Testis (tissue), 3 donors: Measurements from ENCODE around the gene TIPARP. TPM values are rescaled to one million over a fixed set of nuclear protein-coding genes. Genes with fewer than 3 reads are reported as not detected.
"Not testable (repeated sequence)": the region's sequence is repeated elsewhere in the genome, so short reads cannot be mapped to it uniquely, and the experiment has no call there.

ENCODE experiments used
- DNase-seq: peaks from one replicate; pipeline ENCODE4 v3.0.0-alpha.2; 2019
- H3K27ac ChIP-seq, 2 donors: fragments of 200-600 bp; sonication (generic); one replicate each; pipeline ENCODE4 v1.5.1; 2019
- H3K27me3 ChIP-seq: fragments of 200-600 bp; sonication (generic); one replicate; pipeline ENCODE4 v1.5.1; 2019
- H3K36me3 ChIP-seq: fragments of 200-600 bp; sonication (generic); one replicate; pipeline ENCODE4 v1.5.1; 2017; ENCODE audit warnings: low read depth; ENCODE audit errors: missing control alignments
- H3K4me1 ChIP-seq: fragments of 200-600 bp; sonication (generic); one replicate; pipeline ENCODE4 v1.5.1; 2019
- H3K4me3 ChIP-seq, 2 donors: fragments of 200-600 bp; sonication (generic); one replicate each; pipeline ENCODE4 v1.5.1; 2017 to 2019
- H3K9me3 ChIP-seq: fragments of 200-600 bp; sonication (generic); one replicate; pipeline ENCODE4 v1.5.1; 2017
- CTCF ChIP-seq, 3 experiments: fragments of 450-650 bp in 2 of 3; fragments of 200-600 bp in 1 of 3; sonication (generic) in 1 of 3; IDR thresholded peaks; one replicate each; pipeline ENCODE4 v1.5.1; 2016 to 2019; ENCODE audit warnings: antibody characterized with exemption in 3 of 3, mild to moderate bottlenecking in 2 of 3, moderate library complexity in 1 of 3
- POLR2A ChIP-seq: fragments of 450-650 bp; IDR thresholded peaks from one replicate; pipeline ENCODE4 v1.6.1; 2017; ENCODE audit warnings: antibody characterized with exemption, mild to moderate bottlenecking, moderate library complexity
- WGBS, 2 donors: methylation state at CpG; one replicate each; pipeline ENCODE4 v1.1.5; 2018; 5-methylcytosine and 5-hydroxymethylcytosine counted together
- intact Hi-C: fragments of 100-400 bp; cut with DNase I; formaldehyde crosslinking; loops from one replicate; pipeline ENCODE4 v1.15.1; 2023; ENCODE audit warnings: low total_unique reads
- polyA plus RNA-seq: library from polyadenylated mRNA; stranded (reverse); fragments of 350-450 nt; fragmentation: Illumina TruSeq; extraction: RNeasy Lipid Tissue Mini Kit (QIAGEN cat#74804); gene quantifications from one replicate; pipeline ENCODE4 v1.2.3, GENCODE V29; 2014; ENCODE audit warnings: low read depth, low replicate concordance; ENCODE audit not compliant: insufficient read depth
- total RNA-seq, 2 donors: library from RNA; depleted of rRNA; stranded (reverse); fragments of >200 nt; gene quantifications; one replicate each; pipeline ENCODE4 v1.2.3, GENCODE V29; 2016

The TIPARP gene
- total and polyA plus RNA-seq, 3 donors from 2014 or later, result 67.2 to 115 (median 70.7) TPM

GRCh38 chr3:156707588-156707987 lies 33.2 kb downstream of the TIPARP start:
- Histone ChIP-seq H3K36me3 (no peaks in the 10 kb centered on the region), H3K27me3 (no peaks in the 10 kb centered on the region), H3K4me1 (no peaks in the 10 kb centered on the region), H3K4me3 (no peak overlapping the region), H3K9me3 (no peaks in the 10 kb centered on the region), H3K27ac (no peak overlapping the region)
- WGBS, 2 donors, result 93 to 97% methylated on average over 7 of the region's 7 CpGs
- TF ChIP-seq POLR2A, result no peak
- TF ChIP-seq CTCF (IDR thresholded peaks at IDR 0.05), result no peak
- no peak for DNase-seq
- intact Hi-C loops, result no loop called here

GRCh38 chr3:156710429-156710828 lies 36.0 kb downstream of the TIPARP start:
- Histone ChIP-seq H3K27ac (no peak overlapping the region), H3K36me3 (no peaks in the 10 kb centered on the region), H3K4me1 (no peaks in the 10 kb centered on the region), H3K9me3 (no peaks in the 10 kb centered on the region), H3K4me3 (no peak overlapping the region), H3K27me3 (no peaks in the 10 kb centered on the region)
- intact Hi-C loops, result no loop called here
- TF ChIP-seq POLR2A, result no peak
- TF ChIP-seq CTCF (IDR thresholded peaks at IDR 0.05), result no peak
- 69 to 83% methylated on average over 1 of the region's 1 CpG for WGBS, 2 donors
- DNase-seq, result no peak

GRCh38 chr3:156711113-156711512 lies 36.7 kb downstream of the TIPARP start:
- H3K4me1 ChIP-seq, result no peaks in the 10 kb centered on the region
- no peak overlapping the region for H3K4me3 ChIP-seq
- WGBS, 2 donors, result 86 to 92% methylated on average over 1 of the region's 1 CpG
- H3K27ac ChIP-seq, result no peak overlapping the region
- no peaks in the 10 kb centered on the region for H3K27me3 ChIP-seq
- H3K9me3 ChIP-seq, result no peaks in the 10 kb centered on the region
- no peak for DNase-seq
- intact Hi-C loops, result no loop called here
- H3K36me3 ChIP-seq, result no peaks in the 10 kb centered on the region
- no peak for TF ChIP-seq CTCF (IDR thresholded peaks at IDR 0.05)
- TF ChIP-seq POLR2A, result no peak

DNA sequence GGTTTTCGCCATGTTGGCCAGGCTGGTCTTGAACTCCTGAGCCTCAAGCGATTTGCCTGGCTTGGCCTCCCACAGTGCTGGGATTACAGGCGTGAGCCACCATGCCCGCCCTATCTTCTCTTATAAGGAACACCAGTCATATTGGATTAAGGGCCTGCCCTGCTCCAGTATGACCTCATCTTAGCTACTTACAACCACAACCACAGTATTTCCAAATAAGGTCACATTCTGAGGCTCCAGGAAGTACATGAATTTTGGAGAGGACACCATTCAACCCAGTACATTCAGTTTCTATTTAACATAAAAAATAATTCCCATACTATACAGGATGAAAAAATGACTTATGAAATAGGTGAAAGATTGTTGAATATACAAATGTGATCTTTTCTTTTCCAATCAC lies 37.6 kb downstream of the TIPARP start:
- H3K36me3 ChIP-seq, DNase-seq, H3K4me3 ChIP-seq, H3K4me1 ChIP-seq, intact Hi-C loops, H3K27me3 ChIP-seq, H3K27ac ChIP-seq, H3K9me3 ChIP-seq: not testable (repeated sequence)
- WGBS, 2 donors, result 94 to 100% methylated on average over 2 to 4 of the region's 4 CpGs

GRCh38 chr3:156716105-156716862 lies 41.9 kb downstream of the TIPARP start:
- Histone ChIP-seq H3K27ac (no peak overlapping the region), H3K4me1 (no peaks in the 10 kb centered on the region), H3K27me3 (no peaks in the 10 kb centered on the region), H3K36me3 (no peaks in the 10 kb centered on the region), H3K9me3 (no peaks in the 10 kb centered on the region), H3K4me3 (no peak overlapping the region)
- DNase-seq, result no peak
- intact Hi-C loops, result no loop called here
- 79 to 81% methylated on average over 6 of the region's 6 CpGs for WGBS, 2 donors
- TF ChIP-seq POLR2A (no peak), CTCF (IDR thresholded peaks at IDR 0.05) (no peak)
